ENCODE results near the gene BAHCC1.

BAHCC1 gene

GRCh38 chr17:81480140-81481072 lies 85.1 kb downstream of the BAHCC1 start:
- Histone ChIP-seq H3K9ac (ENCODE audit: low read length) (no peak overlapping the region), H3K27me3 (ENCODE audit: control insufficient read depth, insufficient read depth, low read length) (peaks cover 33% of the 10 kb centered on the region), H3K4me1 (ENCODE audit: control insufficient read depth, low read depth, low read length) (peaks cover 3% of the 10 kb centered on the region), H3K4me3 (ENCODE audit: low read length) (no peak overlapping the region), H3K9me3 (ENCODE audit: control insufficient read depth, low read depth, low read length) (no peaks in the 10 kb centered on the region), H3K27ac (ENCODE audit: low read length) (no peak overlapping the region), H3K36me3 (ENCODE audit: control insufficient read depth, low read depth, low read length) (no peaks in the 10 kb centered on the region)

- Histone ChIP-seq H3K9ac (ENCODE audit: low read length) (no peak overlapping the region), H3K4me3 (ENCODE audit: low read length) (no peak overlapping the region)
Measured at GRCh38 chr17:81481073-81481799, 86.0 kb downstream of the BAHCC1 start.

GRCh38 chr17:81481815-81482505 lies 86.7 kb downstream of the BAHCC1 start:
- Histone ChIP-seq H3K27me3 (ENCODE audit: control insufficient read depth, insufficient read depth, low read length) (peaks cover 47% of the 10 kb centered on the region), H3K27ac (ENCODE audit: low read length) (no peak overlapping the region), H3K9ac (ENCODE audit: low read length) (no peak overlapping the region), H3K36me3 (ENCODE audit: control insufficient read depth, low read depth, low read length) (no peaks in the 10 kb centered on the region), H3K9me3 (ENCODE audit: control insufficient read depth, low read depth, low read length) (no peaks in the 10 kb centered on the region), H3K4me3 (ENCODE audit: low read length) (no peak overlapping the region), H3K4me1 (ENCODE audit: control insufficient read depth, low read depth, low read length) (peaks cover 3% of the 10 kb centered on the region)

More at GRCh38 chr17:81481073-81481799, 86.0 kb downstream of the BAHCC1 start:
- Histone ChIP-seq H3K4me1 (ENCODE audit: control insufficient read depth, low read depth, low read length) (peaks cover 3% of the 10 kb centered on the region), H3K27me3 (ENCODE audit: control insufficient read depth, insufficient read depth, low read length) (peaks cover 40% of the 10 kb centered on the region), H3K9me3 (ENCODE audit: control insufficient read depth, low read depth, low read length) (no peaks in the 10 kb centered on the region), H3K36me3 (ENCODE audit: control insufficient read depth, low read depth, low read length) (no peaks in the 10 kb centered on the region), H3K27ac (ENCODE audit: low read length) (no peak overlapping the region)

GRCh38 chr17:81482673-81483072 lies 87.4 kb downstream of the BAHCC1 start:
- Histone ChIP-seq H3K9ac (ENCODE audit: low read length) (no peak overlapping the region), H3K27me3 (ENCODE audit: control insufficient read depth, insufficient read depth, low read length) (peaks cover 52% of the 10 kb centered on the region), H3K27ac (ENCODE audit: low read length) (no peak overlapping the region), H3K4me3 (ENCODE audit: low read length) (no peak overlapping the region), H3K4me1 (ENCODE audit: control insufficient read depth, low read depth, low read length) (peaks cover 3% of the 10 kb centered on the region), H3K36me3 (ENCODE audit: control insufficient read depth, low read depth, low read length) (no peaks in the 10 kb centered on the region), H3K9me3 (ENCODE audit: control insufficient read depth, low read depth, low read length) (no peaks in the 10 kb centered on the region)

- Histone ChIP-seq H3K9ac (ENCODE audit: low read length) (no peak overlapping the region), H3K4me1 (ENCODE audit: control insufficient read depth, low read depth, low read length) (peaks cover 3% of the 10 kb centered on the region), H3K27ac (ENCODE audit: low read length) (no peak overlapping the region), H3K9me3 (ENCODE audit: control insufficient read depth, low read depth, low read length) (no peaks in the 10 kb centered on the region), H3K27me3 (ENCODE audit: control insufficient read depth, insufficient read depth, low read length) (peaks cover 52% of the 10 kb centered on the region), H3K4me3 (ENCODE audit: low read length) (peak overlapping the region; percentile 64), H3K36me3 (ENCODE audit: control insufficient read depth, low read depth, low read length) (no peaks in the 10 kb centered on the region)
Measured at GRCh38 chr17:81483085-81483861, 88.0 kb downstream of the BAHCC1 start.

GRCh38 chr17:81483862-81484194 lies 88.6 kb downstream of the BAHCC1 start:
- H3K4me1 ChIP-seq (ENCODE audit: control insufficient read depth, low read depth, low read length): peaks cover 8% of the 10 kb centered on the region
- H3K36me3 ChIP-seq (ENCODE audit: control insufficient read depth, low read depth, low read length): no peaks in the 10 kb centered on the region
- H3K4me3 ChIP-seq (ENCODE audit: low read length): peak overlapping the region; percentile 64
- no peaks in the 10 kb centered on the region for H3K9me3 ChIP-seq (ENCODE audit: control insufficient read depth, low read depth, low read length)
- H3K27me3 ChIP-seq (ENCODE audit: control insufficient read depth, insufficient read depth, low read length): peaks cover 58% of the 10 kb centered on the region
- H3K27ac ChIP-seq (ENCODE audit: low read length): no peak overlapping the region
- no peak overlapping the region for H3K9ac ChIP-seq (ENCODE audit: low read length)

- Histone ChIP-seq H3K4me1 (ENCODE audit: control insufficient read depth, low read depth, low read length) (peaks cover 12% of the 10 kb centered on the region), H3K36me3 (ENCODE audit: control insufficient read depth, low read depth, low read length) (no peaks in the 10 kb centered on the region), H3K9ac (ENCODE audit: low read length) (no peak overlapping the region), H3K27ac (ENCODE audit: low read length) (no peak overlapping the region), H3K27me3 (ENCODE audit: control insufficient read depth, insufficient read depth, low read length) (peaks cover 60% of the 10 kb centered on the region), H3K4me3 (ENCODE audit: low read length) (peak overlapping the region; percentile 64), H3K9me3 (ENCODE audit: control insufficient read depth, low read depth, low read length) (no peaks in the 10 kb centered on the region)
Measured at GRCh38 chr17:81484195-81484979, 89.1 kb downstream of the BAHCC1 start.

GRCh38 chr17:81486199-81486810 lies 91.0 kb downstream of the BAHCC1 start:
- peaks cover 60% of the 10 kb centered on the region for H3K27me3 ChIP-seq (ENCODE audit: control insufficient read depth, insufficient read depth, low read length)
- H3K9ac ChIP-seq (ENCODE audit: low read length): no peak overlapping the region
- H3K4me1 ChIP-seq (ENCODE audit: control insufficient read depth, low read depth, low read length): peaks cover 22% of the 10 kb centered on the region
- H3K4me3 ChIP-seq (ENCODE audit: low read length): no peak overlapping the region
- no peaks in the 10 kb centered on the region for H3K36me3 ChIP-seq (ENCODE audit: control insufficient read depth, low read depth, low read length)
- no peaks in the 10 kb centered on the region for H3K9me3 ChIP-seq (ENCODE audit: control insufficient read depth, low read depth, low read length)
- H3K27ac ChIP-seq (ENCODE audit: low read length): no peak overlapping the region

GRCh38 chr17:81487089-81487486 lies 91.8 kb downstream of the BAHCC1 start:
- H3K9me3 ChIP-seq (ENCODE audit: control insufficient read depth, low read depth, low read length): no peaks in the 10 kb centered on the region

More at GRCh38 chr17:81487089-81487486, 91.8 kb downstream of the BAHCC1 start:
- Histone ChIP-seq H3K27me3 (ENCODE audit: control insufficient read depth, insufficient read depth, low read length) (peaks cover 54% of the 10 kb centered on the region), H3K9ac (ENCODE audit: low read length) (no peak overlapping the region), H3K4me1 (ENCODE audit: control insufficient read depth, low read depth, low read length) (peaks cover 22% of the 10 kb centered on the region), H3K4me3 (ENCODE audit: low read length) (no peak overlapping the region), H3K36me3 (ENCODE audit: control insufficient read depth, low read depth, low read length) (no peaks in the 10 kb centered on the region), H3K27ac (ENCODE audit: low read length) (no peak overlapping the region)

All from iPS-18a (cell line).